Measurements from ENCODE around the gene RNF10.
"Not testable (repeated sequence)": the region's sequence is repeated elsewhere in the genome, so short reads cannot be mapped to it uniquely, and the experiment has no call there.

RNF10 gene

DNA sequence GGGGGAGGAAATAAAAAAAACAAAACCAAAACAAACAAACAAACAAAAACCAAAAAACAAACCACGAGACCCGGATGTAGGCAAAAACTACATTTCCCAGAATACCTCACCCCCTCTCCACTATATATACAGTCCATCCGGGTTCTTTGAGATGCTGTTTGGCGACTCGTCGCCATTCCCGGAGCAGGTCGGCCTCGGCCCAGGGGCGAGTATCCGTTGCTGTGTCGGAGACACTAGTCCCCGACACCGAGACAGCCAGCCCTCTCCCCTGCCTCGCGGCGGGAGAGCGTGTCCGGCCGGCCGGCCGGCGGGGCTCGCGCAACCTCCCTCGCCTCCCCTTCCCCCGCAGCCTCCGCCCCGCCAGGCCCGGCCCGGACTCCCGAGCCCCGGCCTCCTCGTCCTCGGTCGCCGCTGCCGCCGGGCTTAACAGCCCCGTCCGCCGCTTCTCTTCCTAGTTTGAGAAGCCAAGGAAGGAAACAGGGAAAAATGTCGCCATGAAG is at the start of gene RNF10:
TSS of gene RNF10 (plus strand) at position 154 of the 500 bp plus-strand sequence. CDS start 456 bp downstream, outside the sequence.
- peak; percentile 41 to 59 for DNase-seq (ENCODE audit: low read depth in 2 of 2)

DNA sequence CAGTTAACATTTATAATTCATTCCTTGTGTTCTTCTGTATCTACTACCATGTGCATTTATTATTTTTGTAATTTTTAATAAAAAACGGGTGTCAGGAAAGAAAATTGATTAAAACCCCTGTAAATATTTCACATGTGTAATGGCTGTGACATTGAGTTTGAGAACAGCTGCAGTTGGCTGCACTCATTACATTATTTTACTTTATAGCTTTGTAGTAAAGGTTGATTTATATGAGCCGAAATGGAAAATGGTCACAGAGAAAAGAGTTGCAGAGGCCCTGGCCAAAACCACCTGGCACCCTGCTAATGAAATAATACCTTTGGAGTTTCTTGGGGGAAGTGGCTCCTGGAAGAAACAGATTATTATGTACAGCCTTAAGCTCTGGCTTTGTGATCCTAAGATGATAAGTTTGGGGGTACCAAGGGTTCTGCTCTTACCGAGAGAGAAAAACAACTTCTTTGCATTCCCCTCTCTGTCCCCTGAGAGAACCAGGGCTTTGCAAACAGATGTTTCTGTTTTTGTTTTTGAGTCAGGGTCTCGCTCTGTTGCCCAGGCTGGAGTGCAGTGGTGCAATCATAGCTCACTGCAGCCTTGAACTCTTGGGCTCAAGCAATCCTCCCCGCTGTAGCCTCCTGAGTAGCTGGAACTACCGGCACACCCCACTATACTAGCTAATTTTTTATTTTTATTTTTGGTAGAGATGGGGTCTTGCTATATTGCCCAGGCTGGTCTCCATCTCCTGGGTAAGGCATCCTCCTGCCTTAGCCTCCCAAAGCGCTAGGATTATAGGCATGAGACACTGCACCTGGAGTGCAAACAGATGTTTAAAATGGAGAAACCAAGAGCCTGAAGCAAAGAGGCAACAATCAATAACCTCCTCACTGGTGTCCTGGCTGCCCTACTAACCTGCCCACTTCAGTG is 47.9 kb upstream of the RNF10 start:
- no peak for DNase-seq (ENCODE audit: low read depth in 2 of 2)

DNA sequence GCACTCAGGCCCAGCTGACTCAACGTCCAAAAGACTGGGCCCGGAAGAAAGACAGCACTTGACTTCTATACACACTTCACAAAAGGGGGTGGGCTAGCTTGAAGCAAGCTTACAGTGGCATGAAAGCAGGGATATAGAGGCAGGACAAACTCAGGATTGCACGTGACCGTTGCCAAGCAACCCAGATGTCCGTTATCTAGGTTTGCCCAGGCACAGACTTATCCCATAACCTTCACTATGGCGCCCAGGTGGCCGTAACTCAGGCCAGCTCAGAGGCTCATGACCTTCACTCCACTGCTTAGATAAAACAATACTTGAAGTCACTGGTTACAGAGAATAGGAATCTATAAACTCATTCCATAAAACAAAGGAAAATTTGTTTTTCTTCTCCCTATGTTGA is 46.6 kb upstream of the RNF10 start:
- DNase-seq (ENCODE audit: low read depth in 2 of 2): not testable (repeated sequence)

DNA sequence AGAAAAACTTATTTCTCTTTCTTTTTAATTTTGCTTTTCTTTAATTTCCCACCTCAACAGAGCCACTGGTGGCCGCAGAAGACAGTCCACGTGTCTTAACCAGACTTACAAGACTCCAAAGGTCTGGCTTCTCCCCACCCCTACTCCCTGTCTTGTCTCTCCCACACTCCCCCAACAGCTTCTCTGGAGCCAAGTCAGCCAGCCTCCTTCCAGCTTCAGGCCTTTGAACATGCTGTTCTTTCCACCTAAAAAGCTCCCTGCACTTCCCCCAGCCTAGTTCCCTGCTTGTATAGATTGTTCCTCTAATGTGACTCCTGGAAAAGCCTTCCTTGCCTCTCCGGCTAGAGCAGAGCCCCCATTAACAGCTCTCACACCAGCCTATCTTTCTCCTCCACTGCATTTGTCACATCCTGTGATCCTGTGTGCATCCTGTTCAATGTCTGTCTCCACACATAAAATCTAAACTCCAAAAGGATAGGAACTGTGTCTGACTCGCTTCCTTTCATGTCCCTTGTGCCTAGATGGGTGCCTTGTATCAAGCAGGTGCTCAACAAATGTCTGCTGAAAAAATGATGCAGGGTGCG is 46.0 kb upstream of the RNF10 start:
- DNase-seq (ENCODE audit: low read depth in 2 of 2): no peak

DNA sequence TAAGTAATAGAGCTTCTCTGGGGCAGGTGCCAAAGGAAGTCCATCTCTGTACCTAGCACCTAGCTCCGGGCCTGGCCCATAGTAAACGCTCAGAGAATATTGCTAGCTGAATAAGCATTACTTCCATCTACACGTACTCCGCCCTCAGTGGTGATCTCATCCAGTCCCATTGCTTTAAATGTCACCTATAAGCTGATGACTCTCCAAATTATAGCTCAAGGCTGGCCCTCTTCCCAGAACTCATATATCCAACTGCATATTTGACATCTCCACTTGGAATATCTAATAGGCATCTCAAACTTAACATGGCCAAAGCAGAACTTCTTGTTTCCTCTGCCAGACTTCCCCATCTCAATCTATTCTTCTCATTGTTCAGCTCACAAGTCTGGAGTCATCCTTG is 45.1 kb upstream of the RNF10 start:
- no peak for DNase-seq (ENCODE audit: low read depth in 2 of 2)

DNA sequence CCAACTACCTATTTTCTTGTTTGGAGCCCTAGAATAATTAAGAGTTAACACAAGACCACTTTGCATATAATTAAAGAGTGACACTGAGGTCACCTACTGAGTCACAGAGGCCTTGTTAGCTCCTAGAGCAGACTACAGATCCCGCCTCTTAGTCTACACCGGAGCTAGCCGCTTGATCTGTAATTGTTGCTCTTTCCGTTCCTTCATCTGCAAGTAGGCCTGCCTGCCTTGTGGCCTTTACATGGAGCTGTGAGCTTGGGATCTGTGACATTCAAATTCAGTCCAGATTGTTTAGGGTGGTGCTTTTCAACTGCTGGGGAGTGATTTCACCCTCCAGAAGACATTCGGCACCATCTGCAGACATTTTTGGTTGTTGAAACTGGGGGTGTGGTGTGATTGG is 43.8 kb upstream of the RNF10 start:
- DNase-seq (ENCODE audit: low read depth in 2 of 2): no peak

DNA sequence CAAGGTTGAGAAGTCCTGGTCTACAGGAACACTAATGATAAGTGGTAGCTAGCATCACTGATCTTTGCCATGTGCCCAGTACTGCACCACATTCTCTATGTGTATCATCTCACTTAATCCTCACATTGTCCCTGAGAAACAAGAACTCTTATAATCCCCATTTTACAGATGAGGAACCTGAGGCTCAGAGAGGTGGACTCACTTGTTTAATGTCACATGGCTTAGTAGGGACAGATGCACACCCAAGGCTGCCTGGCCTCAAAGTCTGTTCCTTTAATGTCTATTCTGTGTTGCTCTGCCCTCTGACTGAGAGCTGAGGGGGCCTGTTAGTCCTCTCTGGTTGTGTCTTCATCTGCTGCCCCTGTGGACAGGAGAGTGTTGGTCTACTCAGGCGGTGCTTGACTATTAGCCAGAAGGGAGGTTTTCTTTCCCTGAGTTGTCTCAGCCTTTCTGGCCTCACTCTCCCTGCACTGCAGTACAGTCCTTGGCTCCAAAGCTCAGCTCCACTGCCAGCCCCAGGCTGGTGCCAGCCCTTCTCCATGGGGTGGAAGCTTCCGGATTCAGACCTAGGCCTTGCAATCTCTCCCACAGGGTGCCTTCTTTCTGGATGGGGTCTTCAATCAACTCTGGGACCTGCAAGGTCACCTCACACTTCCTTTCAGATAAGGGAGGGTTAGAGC is 43.2 kb upstream of the RNF10 start:
- no peak for DNase-seq (ENCODE audit: low read depth in 2 of 2)

DNA sequence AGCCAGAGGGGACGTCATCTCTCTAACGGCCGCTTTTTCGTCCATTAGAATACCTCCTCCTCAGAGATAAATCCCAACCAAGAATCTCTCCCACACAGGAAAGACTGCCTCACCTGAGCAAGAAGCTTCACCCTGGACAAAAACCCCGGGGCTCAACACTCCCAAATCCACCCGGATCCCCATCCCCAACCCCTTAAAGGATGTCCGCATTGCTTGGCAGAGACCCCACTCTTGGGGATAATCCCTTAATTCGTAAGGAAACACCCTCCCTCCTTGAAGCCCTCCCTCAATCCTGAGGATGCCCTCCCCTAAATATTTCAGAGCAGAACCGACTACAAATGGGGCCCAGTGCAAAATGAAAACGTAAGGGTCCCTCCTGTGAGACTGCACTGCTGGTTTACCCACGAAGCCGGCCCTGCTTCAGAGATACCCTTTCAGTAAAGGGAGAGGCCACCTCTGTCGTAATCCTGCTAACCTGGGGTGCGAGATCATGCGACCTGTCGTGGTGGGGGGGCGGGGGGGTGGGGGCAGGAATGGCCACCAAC is 38.9 kb upstream of the RNF10 start:
- no peak for DNase-seq (ENCODE audit: low read depth in 2 of 2)

DNA sequence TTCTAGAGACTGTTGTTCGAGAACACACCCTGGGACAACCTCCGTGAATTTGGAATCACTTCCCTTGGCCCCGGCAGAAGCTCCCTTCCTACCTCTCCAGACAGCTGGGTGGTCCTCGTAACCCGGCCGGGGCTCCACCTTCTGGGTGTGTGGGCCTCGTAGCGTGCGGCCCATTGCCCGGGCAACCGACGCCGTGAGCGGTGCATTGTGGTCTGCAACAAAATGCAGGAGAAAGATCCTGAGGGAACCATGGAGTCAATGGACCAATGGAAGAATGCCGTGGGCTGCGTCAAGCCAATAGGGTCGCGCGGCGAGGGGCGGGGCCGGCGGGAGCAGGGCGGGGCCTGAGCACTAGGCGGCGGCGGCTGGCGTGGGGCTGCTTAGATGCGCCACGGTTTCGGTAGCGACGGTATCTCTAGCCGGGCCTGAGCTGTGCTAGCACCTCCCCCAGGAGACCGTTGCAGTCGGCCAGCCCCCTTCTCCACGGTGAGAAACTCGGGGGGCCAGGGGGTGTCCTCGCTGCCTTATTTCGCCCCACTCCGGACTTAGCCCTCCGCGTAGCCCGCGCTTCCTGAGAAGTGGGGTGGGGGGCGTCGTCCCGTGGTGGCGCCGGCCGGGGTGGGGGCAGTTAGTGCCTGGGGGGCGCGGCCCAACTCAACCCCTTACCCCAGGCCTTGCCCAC is 38.3 kb upstream of the RNF10 start, which contains the start of gene DYNLL1:
TSS of gene DYNLL1 (plus strand) at position 383 of the 682 bp plus-strand sequence. CDS start 309 bp downstream, outside the sequence.
- peak; percentile 92 to 93 for DNase-seq (ENCODE audit: low read depth in 2 of 2)

DNA sequence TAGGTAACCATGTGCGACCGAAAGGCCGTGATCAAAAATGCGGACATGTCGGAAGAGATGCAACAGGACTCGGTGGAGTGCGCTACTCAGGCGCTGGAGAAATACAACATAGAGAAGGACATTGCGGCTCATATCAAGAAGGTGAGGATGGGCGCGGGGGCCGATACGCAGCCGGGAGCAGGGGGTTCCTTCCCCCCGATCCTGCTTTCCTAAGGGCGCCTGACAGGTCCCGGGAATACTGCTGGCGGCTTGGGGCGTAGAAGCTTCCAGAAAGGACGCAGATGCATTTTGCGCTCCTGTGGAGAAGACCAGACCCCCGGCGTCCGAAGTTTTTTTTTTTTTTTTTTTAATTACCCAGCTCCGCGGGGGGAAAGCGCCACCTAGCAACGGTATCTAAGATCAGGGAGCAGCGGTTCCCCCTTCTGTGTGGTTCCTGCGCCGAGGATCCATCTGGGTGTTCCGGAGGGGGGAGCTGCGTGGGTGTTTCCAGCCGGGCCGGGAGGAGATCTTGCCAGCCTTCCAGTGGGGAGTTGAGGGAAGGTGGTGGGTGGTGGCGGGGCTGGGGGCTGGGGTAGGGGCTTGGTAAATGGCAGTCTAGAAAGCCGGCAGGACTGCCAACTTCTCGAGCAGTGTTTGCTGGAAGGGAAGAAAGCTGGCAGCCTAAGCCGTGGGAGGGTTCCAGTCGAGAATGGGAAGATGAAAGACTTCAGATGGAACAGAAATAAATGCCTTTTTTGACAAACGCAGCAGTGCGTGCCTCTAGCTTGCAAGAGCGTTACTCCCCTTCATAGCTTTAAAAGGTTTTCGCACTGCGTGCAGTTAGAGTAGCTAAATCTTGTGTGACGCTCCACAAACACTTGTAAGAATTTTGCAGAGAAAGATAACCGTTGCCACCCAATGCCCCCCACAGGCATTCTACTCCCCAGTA is 37.5 kb upstream of the RNF10 start:
- peak; percentile 18 to 24 for DNase-seq (ENCODE audit: low read depth in 2 of 2)

DNA sequence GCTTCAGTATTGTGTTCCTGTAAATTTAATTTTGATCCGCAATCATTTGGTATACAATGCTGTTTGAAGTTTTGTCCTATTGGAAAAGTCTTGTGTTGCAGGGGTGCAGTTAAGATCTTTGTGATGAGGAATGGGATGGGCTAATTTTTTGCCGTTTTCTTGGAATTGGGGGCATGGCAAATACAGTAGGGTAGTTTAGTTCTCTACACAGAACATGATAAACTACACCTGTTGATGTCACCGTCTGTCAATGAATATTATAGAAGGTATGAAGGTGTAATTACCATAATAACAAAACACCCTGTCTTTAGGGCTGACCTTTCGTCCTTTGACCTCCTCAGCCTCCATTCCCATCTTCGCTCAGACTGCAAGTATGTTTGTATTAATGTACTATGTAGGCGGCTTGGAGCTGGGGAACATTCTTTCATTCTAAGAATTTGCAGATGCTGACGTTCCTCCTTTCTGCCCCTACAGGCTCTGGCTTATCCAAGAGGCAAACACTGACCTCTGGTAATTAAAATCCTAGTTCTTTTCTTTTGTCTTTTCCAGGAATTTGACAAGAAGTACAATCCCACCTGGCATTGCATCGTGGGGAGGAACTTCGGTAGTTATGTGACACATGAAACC is 36.5 kb upstream of the RNF10 start:
- DNase-seq (ENCODE audit: low read depth in 2 of 2): no peak

DNA sequence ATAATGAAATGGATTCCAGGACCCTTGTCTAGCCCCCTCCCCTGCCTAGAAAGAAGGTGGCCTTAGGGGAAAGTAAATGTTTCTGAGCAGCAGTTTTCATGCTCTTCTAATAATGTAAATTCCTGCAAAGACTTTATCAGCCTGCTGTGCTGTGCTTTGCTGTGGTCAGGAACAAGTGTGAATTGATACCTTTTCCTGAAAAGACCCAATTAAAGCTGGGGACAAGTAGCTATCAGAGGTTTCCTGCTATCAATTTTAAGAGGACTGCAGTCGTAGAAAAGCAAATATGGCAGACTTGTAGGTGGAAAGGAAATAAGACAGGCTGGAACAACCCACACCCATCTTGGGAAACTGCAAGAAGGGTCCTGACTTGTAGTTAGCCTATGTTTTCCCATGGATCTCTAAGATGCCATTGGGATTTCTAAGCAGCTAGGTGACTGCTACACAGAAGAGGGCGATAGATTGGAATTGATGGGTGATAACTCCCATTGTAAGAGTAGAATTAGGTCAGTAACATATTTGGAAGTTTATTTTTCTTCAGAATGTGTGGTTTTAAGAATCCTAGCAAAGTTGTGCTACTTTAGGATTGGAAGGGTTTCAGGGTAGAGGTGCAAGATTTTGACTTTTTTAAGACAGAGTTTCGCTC is 35.2 kb upstream of the RNF10 start:
- no peak for DNase-seq (ENCODE audit: low read depth in 2 of 2)

DNA sequence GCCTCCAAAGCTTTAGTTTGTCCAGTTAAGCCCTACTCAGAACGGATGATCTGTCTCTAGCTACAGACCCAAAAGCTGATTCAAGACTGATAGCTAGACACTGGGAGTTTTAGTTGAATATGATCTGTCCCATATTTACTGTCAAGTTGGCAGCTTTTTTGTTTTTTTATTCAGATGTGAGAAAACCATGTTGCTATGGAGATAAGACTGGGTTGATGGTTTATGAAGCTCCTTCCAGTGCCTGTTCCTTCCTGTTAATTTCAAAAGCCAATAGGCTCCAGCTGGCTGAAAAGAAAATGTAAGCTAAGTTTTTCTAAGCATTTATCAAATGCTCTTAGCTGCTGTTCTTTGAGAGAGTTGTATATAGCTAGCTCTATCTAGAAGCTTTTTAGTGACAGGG is 33.6 kb upstream of the RNF10 start:
- DNase-seq (ENCODE audit: low read depth in 2 of 2): no peak

DNA sequence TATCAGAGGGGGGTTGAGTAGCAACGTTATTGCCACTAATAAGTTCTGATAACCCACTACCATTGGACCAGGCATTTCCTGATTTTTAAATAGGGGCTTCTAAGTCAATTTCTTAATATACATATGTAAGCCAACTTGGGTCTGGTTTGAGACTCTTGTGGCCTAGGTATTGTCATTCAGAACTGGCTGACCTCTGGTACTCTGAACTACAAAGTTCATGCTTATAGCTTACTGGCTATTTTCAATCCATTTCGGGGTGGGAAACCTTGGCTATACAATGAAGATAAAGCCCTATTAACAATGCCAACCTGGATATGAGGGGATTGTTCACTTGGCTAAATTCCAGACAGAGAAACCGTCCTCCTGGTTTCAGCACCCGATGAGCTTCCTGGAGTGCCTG is 29.6 kb upstream of the RNF10 start:
- no peak for DNase-seq (ENCODE audit: low read depth in 2 of 2)

DNA sequence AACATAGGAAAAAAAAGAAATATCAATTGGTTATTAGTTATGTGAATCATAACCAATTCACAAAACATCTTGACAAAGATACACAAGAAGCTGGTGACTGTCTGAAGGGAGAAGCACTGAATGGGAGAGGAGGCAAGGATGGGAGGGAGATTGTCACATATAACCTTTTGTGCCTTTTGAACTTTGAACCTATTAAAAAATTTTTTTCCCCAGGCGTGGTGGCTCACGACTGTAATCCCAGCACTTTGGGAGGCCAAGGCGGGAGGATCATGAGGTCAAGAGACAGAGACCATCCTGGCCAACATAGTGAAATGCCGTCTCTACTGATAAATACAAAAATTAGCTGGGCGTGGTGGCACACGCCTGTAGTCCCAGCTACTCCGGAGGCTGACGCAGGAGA is 25.6 kb upstream of the RNF10 start:
- DNase-seq (ENCODE audit: low read depth in 2 of 2): no peak

DNA sequence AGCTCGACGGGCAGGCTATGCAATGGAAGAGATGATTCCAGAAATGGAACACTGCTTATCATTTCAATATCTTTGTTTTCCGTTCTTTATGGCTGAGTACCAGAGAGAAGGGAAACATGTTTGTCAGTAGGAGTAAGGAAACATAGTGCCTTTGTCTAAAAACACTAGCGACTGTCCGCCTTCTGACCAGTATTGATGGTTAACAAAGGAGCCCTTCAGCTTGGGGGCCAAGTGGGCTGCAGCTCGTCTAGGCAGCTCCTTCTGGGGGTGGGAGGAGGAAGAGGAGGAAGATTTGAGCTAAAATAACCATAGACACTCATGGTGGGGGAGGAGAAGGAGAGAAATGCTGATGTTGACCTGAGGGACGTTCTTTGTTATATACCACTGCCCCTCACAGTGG is 20.2 kb upstream of the RNF10 start:
- DNase-seq (ENCODE audit: low read depth in 2 of 2): no peak

DNA sequence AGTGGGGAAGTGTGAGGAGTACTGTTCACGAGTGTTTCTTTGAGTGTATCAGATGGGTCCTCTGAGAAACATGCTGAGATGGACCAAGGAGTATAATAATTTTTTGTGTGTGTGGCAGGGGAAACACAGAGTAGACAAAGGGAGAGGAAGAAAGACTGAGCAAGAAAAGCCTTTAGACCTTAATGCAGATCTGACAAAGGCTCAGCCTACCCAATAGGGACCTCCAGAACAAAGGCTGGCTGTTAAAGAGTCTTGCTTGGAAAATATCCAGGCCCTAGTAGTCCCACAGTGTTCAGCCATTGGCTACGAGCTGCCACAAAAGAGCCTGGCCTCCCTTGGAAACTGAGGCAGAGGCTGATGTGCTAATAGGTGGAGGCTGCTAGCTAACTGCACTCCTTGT is 18.7 kb upstream of the RNF10 start:
- no peak for DNase-seq (ENCODE audit: low read depth in 2 of 2)

DNA sequence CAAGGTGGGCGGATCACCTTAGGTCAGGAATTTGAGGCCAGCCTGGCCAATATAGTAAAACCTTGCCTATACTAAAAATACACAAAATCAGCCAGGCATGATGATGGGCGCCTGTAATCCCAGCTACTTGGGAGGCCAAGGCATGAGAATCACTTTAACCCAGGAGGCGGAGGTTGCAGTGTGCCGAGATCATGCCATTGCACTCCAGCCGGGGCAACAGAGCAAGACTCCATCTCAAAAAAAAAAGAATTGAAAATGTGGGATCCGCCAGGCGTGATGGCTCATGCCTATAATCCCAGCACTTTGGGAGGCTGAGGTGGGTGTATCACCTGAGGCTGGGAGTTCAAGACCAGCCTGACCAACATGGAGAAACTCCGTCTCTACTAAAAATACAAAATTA is 14.8 kb upstream of the RNF10 start:
- not testable (repeated sequence) for DNase-seq (ENCODE audit: low read depth in 2 of 2)

DNA sequence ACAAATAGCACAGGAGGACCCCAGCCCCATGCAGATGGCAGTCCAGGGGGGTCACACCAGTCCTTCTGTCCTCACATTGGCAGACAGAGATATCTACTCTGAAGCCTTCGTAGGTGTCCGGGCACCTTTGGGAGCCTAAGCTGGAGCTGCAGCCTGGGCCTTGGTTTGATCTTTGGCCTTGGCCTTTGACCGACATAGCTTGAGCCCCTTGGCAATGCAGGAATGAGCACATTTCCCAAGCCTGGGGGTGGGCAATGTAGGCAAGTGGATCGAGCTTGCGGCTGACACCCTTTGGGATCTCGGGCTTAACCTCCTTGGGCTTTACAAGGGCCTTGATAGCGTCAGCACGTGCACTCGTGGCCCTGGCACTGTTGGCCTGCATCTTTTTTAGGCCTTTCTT is 11.6 kb upstream of the RNF10 start:
- no peak for DNase-seq (ENCODE audit: low read depth in 2 of 2)

Measured in stimulated activated CD8-positive, alpha-beta memory T cell treated with anti-CD3 and anti-CD28 coated beads, Interleukin-15, amount 100 ng/mL, for 4 hours (primary cell).